ENCODE results near the gene TRIM14.

TRIM14 gene

GRCh38 chr9:98128316-98128715 lies 9.3 kb upstream of the TRIM14 start:
- TF ChIP-seq ESRRG (CRISPR knock-in tag; IDR thresholded peaks at IDR 0.05) (no peak), OSR1 (CRISPR knock-in tag; IDR thresholded peaks at IDR 0.05) (no peak), SNAI2 (CRISPR knock-in tag; IDR thresholded peaks at IDR 0.05) (no peak), PPARA (CRISPR knock-in tag; IDR thresholded peaks at IDR 0.05; ENCODE audit: borderline replicate concordance) (no peak), ZNF8 (CRISPR knock-in tag; IDR thresholded peaks at IDR 0.05) (no peak), POU6F1 (CRISPR knock-in tag; IDR thresholded peaks at IDR 0.05; ENCODE audit: borderline replicate concordance, low read depth) (no peak), ZNF70 (CRISPR knock-in tag; IDR thresholded peaks at IDR 0.05) (no peak), PATZ1 (CRISPR knock-in tag; IDR thresholded peaks at IDR 0.05; ENCODE audit: borderline replicate concordance) (no peak), GLIS3 (CRISPR knock-in tag; IDR thresholded peaks at IDR 0.05) (no peak), ZFP30 (CRISPR knock-in tag; IDR thresholded peaks at IDR 0.05) (no peak), ISL1 (CRISPR knock-in tag; IDR thresholded peaks at IDR 0.05) (no peak), TOX (CRISPR knock-in tag; IDR thresholded peaks at IDR 0.05; ENCODE audit: borderline replicate concordance) (no peak), CREB5 (CRISPR knock-in tag; IDR thresholded peaks at IDR 0.05; ENCODE audit: low read depth) (no peak), TCF4 (CRISPR knock-in tag; IDR thresholded peaks at IDR 0.05; ENCODE audit: borderline replicate concordance) (no peak), BACH2 (CRISPR knock-in tag; IDR thresholded peaks at IDR 0.05; ENCODE audit: borderline replicate concordance) (no peak), ZC3H10 (CRISPR knock-in tag; IDR thresholded peaks at IDR 0.05) (no peak), CSRNP3 (CRISPR knock-in tag; IDR thresholded peaks at IDR 0.05) (no peak), ZFP3 (CRISPR knock-in tag; IDR thresholded peaks at IDR 0.05) (no peak), ARNTL (CRISPR knock-in tag; IDR thresholded peaks at IDR 0.05; ENCODE audit: borderline replicate concordance, low read depth) (no peak)
- no peak for ATAC-seq

- ATAC-seq: no peak
Observed at GRCh38 chr9:98127226-98127625, 8.2 kb upstream of the TRIM14 start.

More at GRCh38 chr9:98127226-98127625, 8.2 kb upstream of the TRIM14 start:
- TF ChIP-seq CREB5 (CRISPR knock-in tag; IDR thresholded peaks at IDR 0.05; ENCODE audit: low read depth): no peak
- no peak for TF ChIP-seq OSR1 (CRISPR knock-in tag; IDR thresholded peaks at IDR 0.05)
- no peak for TF ChIP-seq ARNTL (CRISPR knock-in tag; IDR thresholded peaks at IDR 0.05; ENCODE audit: borderline replicate concordance, low read depth)
- TF ChIP-seq ZC3H10 (CRISPR knock-in tag; IDR thresholded peaks at IDR 0.05): no peak
- TF ChIP-seq PATZ1 (CRISPR knock-in tag; IDR thresholded peaks at IDR 0.05; ENCODE audit: borderline replicate concordance): no peak
- no peak for TF ChIP-seq ZNF8 (CRISPR knock-in tag; IDR thresholded peaks at IDR 0.05)
- no peak for TF ChIP-seq TCF4 (CRISPR knock-in tag; IDR thresholded peaks at IDR 0.05; ENCODE audit: borderline replicate concordance)
- no peak for TF ChIP-seq ZFP3 (CRISPR knock-in tag; IDR thresholded peaks at IDR 0.05)
- TF ChIP-seq POU6F1 (CRISPR knock-in tag; IDR thresholded peaks at IDR 0.05; ENCODE audit: borderline replicate concordance, low read depth): no peak
- no peak for TF ChIP-seq CSRNP3 (CRISPR knock-in tag; IDR thresholded peaks at IDR 0.05)
- TF ChIP-seq RARB (CRISPR knock-in tag; IDR thresholded peaks at IDR 0.05): no peak
